LNCaP clone FGC (cell line): Measurements from ENCODE around the gene PITX2.

ENCODE experiments used
- DNase-seq: peaks from one replicate; pipeline ENCODE4 v3.0.0-alpha.2; 2011; ENCODE audit warnings: low read depth
- H3K4me3 ChIP-seq: 2 replicates; pipeline ENCODE4 v1.5.1; 2011; ENCODE audit warnings: mild to moderate bottlenecking, low read depth, low read length, control low read depth
- CTCF ChIP-seq: IDR thresholded peaks from 2 replicates; pipeline ENCODE4 v1.5.1; 2012; ENCODE audit warnings: mild to moderate bottlenecking; ENCODE audit not compliant: control insufficient read depth, insufficient read depth; ENCODE audit errors: extremely low read depth

Gene PITX2

GRCh38 chr4:110612631-110613269 lies 10.1 kb downstream of the PITX2 start:
- DNase-seq, result no peak
- no peak for TF ChIP-seq CTCF
- H3K4me3 ChIP-seq, result no peak overlapping the region

- no peak for TF ChIP-seq CTCF
- no peak for DNase-seq
- no peak overlapping the region for H3K4me3 ChIP-seq
Measured at GRCh38 chr4:110611968-110612447, 10.9 kb downstream of the PITX2 start.

- H3K4me3 ChIP-seq, result no peak overlapping the region
- no peak for DNase-seq
- TF ChIP-seq CTCF, result no peak
Measured at GRCh38 chr4:110610940-110611831, 11.7 kb downstream of the PITX2 start.

GRCh38 chr4:110610620-110610939 lies 12.3 kb downstream of the PITX2 start:
- DNase-seq, result no peak
- TF ChIP-seq CTCF, result no peak
- H3K4me3 ChIP-seq, result no peak overlapping the region

GRCh38 chr4:110609044-110609750 lies 13.7 kb downstream of the PITX2 start:
- H3K4me3 ChIP-seq, result no peak overlapping the region
- DNase-seq, result no peak
- no peak for TF ChIP-seq CTCF

- no peak overlapping the region for H3K4me3 ChIP-seq
- no peak for TF ChIP-seq CTCF
- no peak for DNase-seq
Measured at GRCh38 chr4:110605077-110605476, 17.8 kb downstream of the PITX2 start.
